Fibroblast of lung (primary cell): ENCODE measurements around the gene SLC25A46. TPM values are rescaled to one million over a fixed set of nuclear protein-coding genes. Genes with fewer than 3 reads are reported as not detected.

ENCODE experiments used
- DNase-seq, 2 donors: peaks; one replicate each; pipeline versions ENCODE4 v3.0.0 to v3.0.0-alpha.2; 2010; ENCODE audit warnings: low read depth in 2 of 2
- H2AFZ ChIP-seq: 2 replicates; pipeline ENCODE4 v1.5.1; 2012; ENCODE audit warnings: low read length, control low read depth, inconsistent platforms
- H3K27ac ChIP-seq: 2 replicates; pipeline ENCODE4 v1.5.1; 2011; ENCODE audit warnings: low read length, control low read depth; ENCODE audit not compliant: insufficient read depth
- H3K27me3 ChIP-seq: 2 replicates; pipeline ENCODE4 v1.5.1; 2011; ENCODE audit warnings: mild to moderate bottlenecking, low read length; ENCODE audit not compliant: control insufficient read depth, insufficient read depth
- H3K36me3 ChIP-seq: 2 replicates; pipeline ENCODE4 v1.5.1; 2011; ENCODE audit warnings: low read length; ENCODE audit not compliant: control insufficient read depth, insufficient read depth
- H3K4me1 ChIP-seq: 2 replicates; pipeline ENCODE4 v1.5.1; 2011; ENCODE audit warnings: low read length; ENCODE audit not compliant: control insufficient read depth, insufficient read depth; ENCODE audit errors: extremely low read depth
- H3K4me2 ChIP-seq: 2 replicates; pipeline ENCODE4 v1.5.1; 2011; ENCODE audit warnings: low read length, control low read depth; ENCODE audit not compliant: insufficient read depth; ENCODE audit errors: extremely low read depth
- H3K4me3 ChIP-seq, 4 experiments: fragments of 200-600 bp in 1 of 4; sonication (generic) in 1 of 4; replicated peaks in 1 of 4; 2 replicates each; pipeline ENCODE4 v1.5.1; 2011 to 2016; ENCODE audit warnings: low read length in 4 of 4, low read depth in 3 of 4, mild to moderate bottlenecking in 3 of 4, control low read depth in 2 of 4, inconsistent platforms in 1 of 4, mixed read lengths in 1 of 4; ENCODE audit not compliant: insufficient read depth in 1 of 4; ENCODE audit errors: control extremely low read depth in 1 of 4
- H3K79me2 ChIP-seq: 2 replicates; pipeline ENCODE4 v1.5.1; 2012; ENCODE audit warnings: mild to moderate bottlenecking, low read length, inconsistent platforms; ENCODE audit not compliant: control insufficient read depth, insufficient read depth
- H3K9ac ChIP-seq: 2 replicates; pipeline ENCODE4 v1.5.1; 2011; ENCODE audit warnings: mild to moderate bottlenecking, low read length, control low read depth; ENCODE audit not compliant: insufficient read depth
- H3K9me3 ChIP-seq: 2 replicates; pipeline ENCODE4 v1.5.1; 2012; ENCODE audit warnings: low read depth, low read length; ENCODE audit not compliant: control insufficient read depth, insufficient read depth
- H4K20me1 ChIP-seq: 2 replicates; pipeline ENCODE4 v1.5.1; 2011; ENCODE audit warnings: low read length; ENCODE audit not compliant: control insufficient read depth, insufficient read depth; ENCODE audit errors: extremely low read depth
- EZH2 ChIP-seq: IDR thresholded peaks from 2 replicates; pipeline ENCODE4 v1.5.1; 2012; ENCODE audit warnings: low read length, control low read depth, mild to moderate bottlenecking; ENCODE audit errors: missing control alignments
- polyA plus RNA-seq, 2 donors: library from polyadenylated mRNA; depleted of rRNA in 1 of 2; stranded (reverse) in 1 of 2; unstranded in 1 of 2; fragments of >200 nt; gene quantifications; 2 replicates each; pipeline ENCODE4 v1.2.1, GENCODE V29; 2011 to 2012; ENCODE audit warnings: missing spikeins in 1 of 2
- total RNA-seq: library from RNA; depleted of rRNA; stranded (reverse); fragments of >200 nt; gene quantifications from 2 replicates; pipeline ENCODE4 v1.2.1, GENCODE V29; 2014
- TF ChIP-seq, protein P1 (sequence below), 2 donors: IDR thresholded peaks in 1 of 2; conservative IDR thresholded peaks in 1 of 2; 1 replicate in 1 of 2; 2 replicates in 1 of 2; pipeline ENCODE4 v1.5.1; 2011 to 2012; ENCODE audit warnings: low read length in 2 of 2, control low read depth in 1 of 2, inconsistent platforms in 1 of 2, low read depth in 1 of 2, mild to moderate bottlenecking in 1 of 2

The SLC25A46 gene
- total and polyA plus RNA-seq, 2 donors (not counting 1 experiment from before 2014, with no cell fraction given) = 81.5 to 95.5 TPM

DNA sequence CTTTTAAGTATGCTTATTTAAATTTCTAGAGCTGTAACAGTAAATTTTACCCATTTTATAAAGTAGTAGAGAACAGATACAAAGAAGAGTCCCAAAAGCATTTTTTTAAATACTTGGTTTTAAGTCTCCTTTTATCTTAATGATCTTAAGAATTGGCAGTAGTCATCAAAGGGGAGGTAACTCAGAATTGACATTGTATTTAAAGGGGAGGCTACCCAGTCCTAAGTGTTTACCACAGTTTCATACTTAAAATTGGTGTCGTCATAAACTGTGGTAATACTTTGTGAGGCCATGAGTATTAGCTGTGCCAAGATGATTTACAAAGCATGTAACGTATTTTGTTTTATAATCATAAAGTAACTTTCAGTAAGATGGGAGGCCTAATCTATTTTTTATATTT, 14.8 kb downstream of the SLC25A46 start:
- DNase-seq = peak in 1 of 2 donors; percentile 11
- no peak overlapping the region for H3K4me2 ChIP-seq
- H3K79me2 ChIP-seq = no peaks in the 10 kb centered on the region
- no peaks in the 10 kb centered on the region for H4K20me1 ChIP-seq
- TF ChIP-seq EZH2 = no peak
- TF ChIP-seq, protein P1, sequence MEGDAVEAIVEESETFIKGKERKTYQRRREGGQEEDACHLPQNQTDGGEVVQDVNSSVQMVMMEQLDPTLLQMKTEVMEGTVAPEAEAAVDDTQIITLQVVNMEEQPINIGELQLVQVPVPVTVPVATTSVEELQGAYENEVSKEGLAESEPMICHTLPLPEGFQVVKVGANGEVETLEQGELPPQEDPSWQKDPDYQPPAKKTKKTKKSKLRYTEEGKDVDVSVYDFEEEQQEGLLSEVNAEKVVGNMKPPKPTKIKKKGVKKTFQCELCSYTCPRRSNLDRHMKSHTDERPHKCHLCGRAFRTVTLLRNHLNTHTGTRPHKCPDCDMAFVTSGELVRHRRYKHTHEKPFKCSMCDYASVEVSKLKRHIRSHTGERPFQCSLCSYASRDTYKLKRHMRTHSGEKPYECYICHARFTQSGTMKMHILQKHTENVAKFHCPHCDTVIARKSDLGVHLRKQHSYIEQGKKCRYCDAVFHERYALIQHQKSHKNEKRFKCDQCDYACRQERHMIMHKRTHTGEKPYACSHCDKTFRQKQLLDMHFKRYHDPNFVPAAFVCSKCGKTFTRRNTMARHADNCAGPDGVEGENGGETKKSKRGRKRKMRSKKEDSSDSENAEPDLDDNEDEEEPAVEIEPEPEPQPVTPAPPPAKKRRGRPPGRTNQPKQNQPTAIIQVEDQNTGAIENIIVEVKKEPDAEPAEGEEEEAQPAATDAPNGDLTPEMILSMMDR (conservative IDR thresholded peaks at IDR 0.05 in 1 of 2, IDR thresholded peaks at IDR 0.05 in 1 of 2; ENCODE audit: low read depth in 1 of 2, low read length in 2 of 2) = no peak
- no peak overlapping the region for H2AFZ ChIP-seq
- H3K9me3 ChIP-seq = no peaks in the 10 kb centered on the region
- no peak overlapping the region for H3K27ac ChIP-seq
- H3K9ac ChIP-seq = no peak overlapping the region
- no peaks in the 10 kb centered on the region for H3K4me1 ChIP-seq
- H3K36me3 ChIP-seq = peaks cover 2% of the 10 kb centered on the region
- no peak overlapping the region for H3K4me3 ChIP-seq
- H3K27me3 ChIP-seq = no peaks in the 10 kb centered on the region

DNA sequence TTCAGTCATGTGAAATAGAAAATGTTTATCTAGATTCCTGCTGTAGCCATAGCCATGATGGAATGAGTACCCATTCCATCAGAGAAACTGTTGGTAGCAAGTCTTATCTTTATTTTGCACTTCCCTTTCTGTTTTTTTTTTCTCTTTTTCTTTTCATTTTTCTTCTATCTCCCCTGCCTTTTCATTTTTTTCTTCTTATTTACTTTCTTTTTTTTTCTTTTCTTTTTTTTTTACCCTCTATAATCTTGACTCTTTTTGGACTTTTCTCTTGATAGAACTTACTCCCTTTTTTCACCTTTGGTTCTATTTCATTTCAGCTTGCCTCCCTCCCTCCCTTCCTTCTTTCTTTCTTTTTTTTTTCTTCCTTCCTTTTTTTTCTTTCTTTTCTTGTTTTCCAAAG, 15.4 kb downstream of the SLC25A46 start:
- no peak overlapping the region for H3K4me2 ChIP-seq
- H3K79me2 ChIP-seq = no peaks in the 10 kb centered on the region
- H3K9me3 ChIP-seq = no peaks in the 10 kb centered on the region
- DNase-seq = no peak
- no peak for TF ChIP-seq EZH2
- TF ChIP-seq, protein P1 (conservative IDR thresholded peaks at IDR 0.05 in 1 of 2, IDR thresholded peaks at IDR 0.05 in 1 of 2; ENCODE audit: low read depth in 1 of 2, low read length in 2 of 2) = no peak
- H3K4me3 ChIP-seq = no peak overlapping the region
- H3K9ac ChIP-seq = no peak overlapping the region
- no peak overlapping the region for H3K27ac ChIP-seq
- H3K27me3 ChIP-seq = no peaks in the 10 kb centered on the region
- peaks cover 2% of the 10 kb centered on the region for H3K36me3 ChIP-seq
- H2AFZ ChIP-seq = no peak overlapping the region
- no peaks in the 10 kb centered on the region for H4K20me1 ChIP-seq
- no peaks in the 10 kb centered on the region for H3K4me1 ChIP-seq

DNA sequence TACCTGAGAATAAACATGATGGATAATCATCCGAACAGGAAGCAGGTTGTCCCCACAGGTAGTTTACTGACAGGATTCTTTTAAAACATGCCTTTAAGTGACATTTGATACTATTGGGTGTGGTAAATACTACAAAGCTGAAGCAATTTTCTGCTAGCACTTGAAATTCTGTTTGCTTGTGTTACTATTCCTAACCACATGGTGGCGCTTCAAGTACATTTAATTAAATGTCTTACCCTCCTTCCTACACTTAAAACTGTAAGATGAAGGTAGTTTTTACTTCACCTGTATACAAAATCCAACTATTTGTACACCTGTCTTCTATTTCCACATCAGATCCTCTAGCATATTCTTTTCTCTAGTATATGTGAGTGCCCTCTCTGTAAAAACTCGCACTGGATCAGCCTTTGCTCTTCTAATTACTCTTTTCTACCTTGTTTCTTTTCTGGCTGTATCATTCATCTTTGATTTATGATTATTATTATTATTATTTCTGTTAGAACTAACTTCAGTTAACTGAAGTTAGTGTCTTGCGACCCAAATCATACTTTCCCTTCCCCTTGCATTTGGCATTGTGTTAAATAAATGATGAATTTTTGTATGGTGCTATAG, 18.4 kb downstream of the SLC25A46 start:
- no peak overlapping the region for H3K9ac ChIP-seq
- TF ChIP-seq EZH2 = no peak
- TF ChIP-seq, protein P1 (conservative IDR thresholded peaks at IDR 0.05 in 1 of 2, IDR thresholded peaks at IDR 0.05 in 1 of 2; ENCODE audit: low read depth in 1 of 2, low read length in 2 of 2) = peak; percentile 26 to 60
- DNase-seq = peak; percentile 36 to 80
- no peaks in the 10 kb centered on the region for H3K79me2 ChIP-seq
- H3K4me1 ChIP-seq = no peaks in the 10 kb centered on the region
- no peaks in the 10 kb centered on the region for H4K20me1 ChIP-seq
- no peak overlapping the region for H3K27ac ChIP-seq
- H3K36me3 ChIP-seq = peaks cover 5% of the 10 kb centered on the region
- no peaks in the 10 kb centered on the region for H3K27me3 ChIP-seq
- H2AFZ ChIP-seq = no peak overlapping the region
- H3K4me2 ChIP-seq = no peak overlapping the region
- H3K9me3 ChIP-seq = no peaks in the 10 kb centered on the region
- H3K4me3 ChIP-seq = no peak overlapping the region
